RWPE2 (cell line): Measurements from ENCODE around the gene NAE1.
A peak's percentile ranks its signal among the peaks of the same experiment; 100 is the strongest.

Experiments
- ATAC-seq: fragments of 200-7000 bp; cut with Tn5 transposase; 3 replicates; pipeline ENCODE4 v1.9.1; 2021; ENCODE audit warnings: low read depth
- DNase-seq: peaks from one replicate; pipeline ENCODE4 v3.0.0-alpha.2; 2020; ENCODE audit warnings: low spot score
- H3K27ac ChIP-seq: fragments of 450-650 bp; 2 replicates; pipeline ENCODE4 v1.5.1; 2017; ENCODE audit warnings: mild to moderate bottlenecking; ENCODE audit not compliant: poor library complexity, severe bottlenecking
- H3K27me3 ChIP-seq: fragments of 250-450 bp; sonication (Bioruptor Pico); 2 replicates; pipeline ENCODE4 v1.5.1; 2021; ENCODE audit warnings: mild to moderate bottlenecking, moderate library complexity; ENCODE audit not compliant: insufficient read depth, poor library complexity, severe bottlenecking
- H3K36me3 ChIP-seq: fragments of 250-450 bp; sonication (Bioruptor Pico); 2 replicates; pipeline ENCODE4 v1.5.1; 2020; ENCODE audit warnings: low read depth, mild to moderate bottlenecking, moderate library complexity
- H3K4me1 ChIP-seq: fragments of 250-450 bp; sonication (Bioruptor Pico); 2 replicates; pipeline ENCODE4 v1.5.1; 2021; ENCODE audit warnings: mild to moderate bottlenecking, moderate library complexity; ENCODE audit not compliant: insufficient read depth, poor library complexity, severe bottlenecking
- H3K4me3 ChIP-seq: fragments of 250-450 bp; sonication (Bioruptor Pico); 2 replicates; pipeline ENCODE4 v1.5.1; 2021; ENCODE audit warnings: mild to moderate bottlenecking, moderate library complexity; ENCODE audit not compliant: severe bottlenecking
- H3K9me3 ChIP-seq: fragments of 250-450 bp; sonication (Bioruptor Pico); 2 replicates; pipeline ENCODE4 v1.5.1; 2021; ENCODE audit warnings: mild to moderate bottlenecking, moderate library complexity; ENCODE audit not compliant: severe bottlenecking
- CTCF ChIP-seq: fragments of 450-650 bp; IDR thresholded peaks from one replicate; pipeline ENCODE4 v1.5.1; 2017; ENCODE audit warnings: mild to moderate bottlenecking, moderate library complexity; ENCODE audit not compliant: poor library complexity, severe bottlenecking

Gene NAE1

DNA sequence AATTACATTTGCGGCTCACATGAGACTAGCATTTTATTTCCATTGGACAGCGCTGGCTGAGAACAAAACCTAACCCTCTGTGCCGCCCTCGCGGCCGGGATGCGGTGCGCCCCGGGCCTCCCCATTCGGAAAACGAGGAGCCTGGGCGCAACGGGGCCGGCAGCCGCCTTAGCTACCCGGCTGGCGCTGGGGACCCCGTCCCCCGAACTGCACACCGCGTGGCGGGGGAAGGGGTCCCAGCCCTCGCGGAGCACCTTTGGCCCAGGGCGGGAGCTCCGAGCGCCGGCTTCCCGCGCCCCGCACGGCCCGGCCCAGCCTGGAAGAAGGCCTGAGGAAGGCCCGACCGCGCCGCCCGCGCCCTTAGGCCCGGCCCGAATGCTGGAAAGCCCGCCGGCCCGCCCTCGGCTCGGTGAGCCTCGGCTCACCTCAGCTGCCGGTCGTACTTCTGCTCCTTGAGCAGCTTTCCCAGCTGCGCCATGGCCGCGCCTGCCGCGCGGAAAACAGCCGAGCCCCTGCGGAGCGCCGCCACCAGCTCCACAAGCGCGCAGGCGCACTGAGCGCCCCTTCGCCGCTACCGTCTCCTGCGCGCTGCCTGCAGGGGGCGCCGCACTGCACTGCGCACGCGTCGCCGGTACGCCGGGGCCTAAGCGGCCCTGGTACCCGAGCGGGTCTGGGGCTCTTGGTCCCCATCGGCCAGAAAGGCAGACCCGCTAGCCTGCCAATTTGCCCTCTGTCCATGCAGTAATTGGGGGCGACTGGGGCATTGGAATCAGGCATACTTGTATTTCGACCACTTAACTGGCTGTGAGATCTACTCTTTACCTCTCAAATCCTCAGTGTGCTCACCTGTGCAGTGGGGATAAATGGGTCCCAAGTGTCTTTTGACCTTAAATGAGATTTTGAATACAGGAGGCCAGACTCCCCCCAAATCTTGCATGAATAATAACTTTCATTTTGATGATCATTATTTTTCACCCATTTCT, at the start of gene NAE1:
TSS of gene NAE1 (minus strand) at position 555 of the 983 bp plus-strand sequence. CDS start at position 478, 77 bp downstream.
- Histone ChIP-seq H3K9me3 (no peaks in the 10 kb centered on the region), H3K27ac (peak within 1 kb of the TSS; percentile 50), H3K27me3 (no peaks in the 10 kb centered on the region), H3K4me1 (peaks cover 15% of the 10 kb centered on the region), H3K4me3 (peak within 1 kb of the TSS; percentile 79), H3K36me3 (peaks cover 27% of the 10 kb centered on the region)
- ATAC-seq (peak; percentile 86), DNase-seq (peak; percentile 76)
- peak; percentile 98 for TF ChIP-seq CTCF

GRCh38 chr16:66878067-66878466, 47.3 kb upstream of the NAE1 start:
- DNase-seq, result no peak

GRCh38 chr16:66874079-66874775, 43.5 kb upstream of the NAE1 start:
- Histone ChIP-seq H3K27me3 (no peaks in the 10 kb centered on the region), H3K36me3 (no peaks in the 10 kb centered on the region), H3K9me3 (no peaks in the 10 kb centered on the region), H3K4me1 (peaks cover 3% of the 10 kb centered on the region), H3K27ac (peak overlapping the region; percentile 63), H3K4me3 (no peak overlapping the region)
- TF ChIP-seq CTCF, result no peak
- DNase-seq (no peak), ATAC-seq (no peak)

More at GRCh38 chr16:66878067-66878466, 47.3 kb upstream of the NAE1 start:
- Histone ChIP-seq H3K4me3 (no peak overlapping the region), H3K36me3 (peaks cover 7% of the 10 kb centered on the region; the same call in 1 of the 2 replicates), H3K9me3 (no peaks in the 10 kb centered on the region), H3K27me3 (no peaks in the 10 kb centered on the region), H3K27ac (no peak overlapping the region), H3K4me1 (peaks cover 10% of the 10 kb centered on the region)
- TF ChIP-seq CTCF, result no peak
- no peak for ATAC-seq

DNA sequence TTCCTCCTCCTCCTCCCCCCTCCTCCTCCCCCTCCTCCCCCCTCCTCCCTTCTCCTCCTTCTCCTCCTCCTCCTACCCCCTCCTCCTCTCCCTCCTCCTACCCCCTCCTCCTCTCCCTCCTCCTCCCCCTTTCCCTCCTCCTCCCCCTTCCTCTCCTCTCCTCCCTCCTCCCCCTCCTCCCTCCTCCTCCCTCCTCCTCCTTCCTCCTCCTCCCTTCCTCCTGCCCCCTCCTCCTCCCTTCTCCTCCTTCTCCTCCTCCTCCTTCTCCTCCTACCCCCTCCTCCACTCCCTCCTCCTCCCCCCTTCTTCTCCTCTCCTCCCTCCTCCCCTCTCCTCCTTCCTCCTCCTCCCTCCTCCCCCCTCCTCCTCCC, 42.9 kb upstream of the NAE1 start:
- Histone ChIP-seq H3K36me3 (no peaks in the 10 kb centered on the region), H3K27me3 (no peaks in the 10 kb centered on the region), H3K4me1 (peaks cover 3% of the 10 kb centered on the region), H3K9me3 (no peaks in the 10 kb centered on the region), H3K4me3 (no peak overlapping the region), H3K27ac (peak overlapping the region; percentile 63)
- DNase-seq (no peak), ATAC-seq (no peak)
- TF ChIP-seq CTCF, result no peak
